Osteocyte (in vitro differentiated cells): ENCODE data around the gene F2RL1. TPM values are rescaled to one million over a fixed set of nuclear protein-coding genes. Genes with fewer than 3 reads are reported as not detected.

Experiments used
- DNase-seq: peaks from one replicate; pipeline ENCODE4 v3.0.0; 2021; ENCODE audit warnings: mixed read lengths; ENCODE audit not compliant: unreplicated experiment; ENCODE audit errors: extremely low spot score
- H3K27ac Mint-ChIP-seq: one replicate; pipeline ENCODE4 v1.8.0; 2021; ENCODE audit warnings: mild to moderate bottlenecking, mixed read lengths; ENCODE audit not compliant: unreplicated experiment
- H3K27me3 Mint-ChIP-seq: one replicate; pipeline ENCODE4 v1.8.0; 2021; ENCODE audit warnings: mixed read lengths; ENCODE audit not compliant: unreplicated experiment
- H3K36me3 Mint-ChIP-seq: one replicate; pipeline ENCODE4 v1.8.0; 2021; ENCODE audit warnings: mixed read lengths; ENCODE audit not compliant: unreplicated experiment
- H3K4me1 Mint-ChIP-seq: one replicate; pipeline ENCODE4 v1.8.0; 2021; ENCODE audit warnings: mixed read lengths; ENCODE audit not compliant: unreplicated experiment
- H3K4me3 Mint-ChIP-seq: one replicate; pipeline ENCODE4 v1.8.0; 2021; ENCODE audit warnings: mild to moderate bottlenecking, moderate library complexity, mixed read lengths; ENCODE audit not compliant: unreplicated experiment
- H3K9me3 Mint-ChIP-seq: one replicate; pipeline ENCODE4 v1.8.0; 2021; ENCODE audit warnings: mixed read lengths; ENCODE audit not compliant: unreplicated experiment
- total RNA-seq: library from RNA; stranded (reverse); gene quantifications from 2 replicates; pipeline ENCODE4 v1.2.1, GENCODE V29; 2021
- TF ChIP-seq, protein P1 (sequence below): fragments of 200-600 bp; sonication (generic); IDR thresholded peaks from 2 replicates; pipeline ENCODE4 v1.5.0; 2021; ENCODE audit warnings: antibody characterized with exemption, mild to moderate bottlenecking, moderate library complexity

Gene F2RL1
- total RNA-seq, 1 donor from 2014 or later: 2.0 TPM

DNA sequence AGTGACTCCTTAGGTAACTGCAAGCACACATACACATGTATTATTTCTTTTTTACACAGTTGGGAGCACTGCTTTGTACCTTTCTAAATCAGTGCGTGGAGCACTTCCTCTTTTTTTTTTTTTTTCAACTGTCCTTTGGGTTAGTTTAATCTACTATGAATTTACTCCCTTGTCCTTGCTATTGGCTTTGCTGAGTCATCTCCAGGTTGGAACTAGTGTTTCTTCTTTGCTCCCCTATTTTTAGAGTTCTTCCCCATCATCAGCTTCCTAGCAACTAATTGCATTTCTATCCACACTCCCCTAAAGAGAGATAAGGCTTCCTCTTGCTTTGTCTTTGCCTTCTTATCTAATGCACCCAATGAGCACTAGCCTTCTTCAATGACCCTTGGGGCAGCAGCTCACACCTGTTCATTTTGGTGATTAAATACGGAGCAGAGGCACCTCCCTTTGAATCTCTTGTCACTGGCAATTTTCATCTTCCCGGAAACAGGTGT is 55.3 kb downstream of the F2RL1 start:
- Mint-ChIP-seq H3K27me3 (no peaks in the 10 kb centered on the region), H3K27ac (no peak overlapping the region)
- DNase-seq: no peak

More for the DNA sequence above, 55.3 kb downstream of the F2RL1 start:
- H3K4me3 Mint-ChIP-seq: no peak overlapping the region
- H3K4me1 Mint-ChIP-seq: peaks cover 10% of the 10 kb centered on the region
- H3K9me3 Mint-ChIP-seq: no peaks in the 10 kb centered on the region
- TF ChIP-seq, protein P1, sequence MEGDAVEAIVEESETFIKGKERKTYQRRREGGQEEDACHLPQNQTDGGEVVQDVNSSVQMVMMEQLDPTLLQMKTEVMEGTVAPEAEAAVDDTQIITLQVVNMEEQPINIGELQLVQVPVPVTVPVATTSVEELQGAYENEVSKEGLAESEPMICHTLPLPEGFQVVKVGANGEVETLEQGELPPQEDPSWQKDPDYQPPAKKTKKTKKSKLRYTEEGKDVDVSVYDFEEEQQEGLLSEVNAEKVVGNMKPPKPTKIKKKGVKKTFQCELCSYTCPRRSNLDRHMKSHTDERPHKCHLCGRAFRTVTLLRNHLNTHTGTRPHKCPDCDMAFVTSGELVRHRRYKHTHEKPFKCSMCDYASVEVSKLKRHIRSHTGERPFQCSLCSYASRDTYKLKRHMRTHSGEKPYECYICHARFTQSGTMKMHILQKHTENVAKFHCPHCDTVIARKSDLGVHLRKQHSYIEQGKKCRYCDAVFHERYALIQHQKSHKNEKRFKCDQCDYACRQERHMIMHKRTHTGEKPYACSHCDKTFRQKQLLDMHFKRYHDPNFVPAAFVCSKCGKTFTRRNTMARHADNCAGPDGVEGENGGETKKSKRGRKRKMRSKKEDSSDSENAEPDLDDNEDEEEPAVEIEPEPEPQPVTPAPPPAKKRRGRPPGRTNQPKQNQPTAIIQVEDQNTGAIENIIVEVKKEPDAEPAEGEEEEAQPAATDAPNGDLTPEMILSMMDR: no peak
- H3K36me3 Mint-ChIP-seq: no peaks in the 10 kb centered on the region

Other genes starting within 250 kb of the F2RL1 start
- gene F2RL2, start 195.6 kb upstream of the F2RL1 start, total RNA-seq: 13.0 and 14.1 TPM in 2 replicates
- 108 and 113 TPM in 2 replicates for gene F2R, start 102.9 kb upstream of the F2RL1 start, total RNA-seq
- not detected in 2 replicates for gene S100Z, start 31.0 kb downstream of the F2RL1 start, total RNA-seq
- gene CRHBP, start 134.0 kb downstream of the F2RL1 start, total RNA-seq: 7.1 and 9.6 TPM in 2 replicates
- gene AGGF1, start 211.4 kb downstream of the F2RL1 start, total RNA-seq: 22.7 and 23.7 TPM in 2 replicates